H1 (cell line): Measurements from ENCODE around the gene CCNL2. TPM values are rescaled to one million over a fixed set of nuclear protein-coding genes. Genes with fewer than 3 reads are reported as not detected.

Source experiments
- CTCF ChIA-PET: fragments of 300-600 bp; sonication (Branson Sonifier 250); formaldehyde crosslinking; loops from one replicate; lab custom pipeline; 2021; ENCODE audit not compliant: partially characterized antibody; lab: Charles Lee
- POLR2A ChIA-PET: fragments of 300-600 bp; sonication (Branson Sonifier 250); formaldehyde crosslinking; loops from one replicate; lab custom pipeline; 2021; ENCODE audit warnings: inconsistent platforms; ENCODE audit not compliant: partially characterized antibody; lab: Charles Lee
- DNase-seq, 2 experiments: peaks; one replicate each; pipeline versions ENCODE4 v3.0.0 to v3.0.0-alpha.2; 2010 to 2022; ENCODE audit warnings: low spot score in 2 of 2, low read depth in 1 of 2, mixed read lengths in 1 of 2
- FAIRE-seq: peaks from 2 replicates; lab custom pipeline; 2011; peaks lifted over from hg19 to GRCh38; lab: Jason Lieb, UNC
- H2AFZ ChIP-seq: 2 replicates; pipeline ENCODE4 v1.8.1; 2012; ENCODE audit warnings: low read length, inconsistent platforms
- H2AK5ac ChIP-seq: 2 replicates; pipeline ENCODE4 v1.6.1; 2013; ENCODE audit warnings: low read depth, low read length
- H2BK120ac ChIP-seq: replicated peaks from 2 replicates; pipeline ENCODE3; 2013; ENCODE audit warnings: low read depth, low read length, inconsistent platforms
- H2BK12ac ChIP-seq: 2 replicates; pipeline ENCODE4 v1.6.1; 2013; ENCODE audit warnings: low read depth, low read length
- H2BK15ac ChIP-seq: 2 replicates; pipeline ENCODE4 v1.6.1; 2013; ENCODE audit warnings: low read length
- H2BK20ac ChIP-seq: 2 replicates; pipeline ENCODE4 v1.6.1; 2013; ENCODE audit warnings: low read length
- H2BK5ac ChIP-seq: 2 replicates; pipeline ENCODE4 v1.6.1; 2013; ENCODE audit warnings: low read depth, low read length
- H3K14ac ChIP-seq: 2 replicates; pipeline ENCODE4 v1.6.1; 2013; ENCODE audit warnings: inconsistent platforms; ENCODE audit not compliant: insufficient read length
- H3K18ac ChIP-seq: 2 replicates; pipeline ENCODE4 v1.6.1; 2013; ENCODE audit warnings: low read length; ENCODE audit errors: extremely low read depth
- H3K23ac ChIP-seq: 2 replicates; pipeline ENCODE4 v1.6.1; 2013; ENCODE audit warnings: inconsistent platforms; ENCODE audit not compliant: insufficient read length
- H3K23me2 ChIP-seq: 2 replicates; pipeline ENCODE4 v1.6.1; 2013; ENCODE audit warnings: low read depth, low read length
- H3K27ac ChIP-seq: 2 replicates; pipeline ENCODE4 v1.6.1; 2011; ENCODE audit warnings: low read depth, low read length, inconsistent platforms
- H3K27me3 ChIP-seq, 4 experiments: replicated peaks in 1 of 4; 1 replicate in 1 of 4; 2 replicates in 3 of 4; pipeline versions ENCODE4 v1.6.1 to v1.8.1; 2011 to 2013; ENCODE audit warnings: low read length in 3 of 4, mild to moderate bottlenecking in 3 of 4, inconsistent platforms in 2 of 4, mixed read lengths in 2 of 4, moderate library complexity in 1 of 4; ENCODE audit not compliant: control insufficient read depth in 3 of 4, insufficient read depth in 3 of 4; ENCODE audit errors: extremely low read depth in 1 of 4
- H3K36me3 ChIP-seq, 4 experiments: 2 replicates each; pipeline versions ENCODE4 v1.6.1 to v1.8.1; 2011 to 2013; ENCODE audit warnings: mild to moderate bottlenecking in 4 of 4, low read length in 3 of 4, moderate library complexity in 2 of 4, control low read depth in 1 of 4, inconsistent platforms in 1 of 4; ENCODE audit not compliant: insufficient read depth in 4 of 4, control insufficient read depth in 2 of 4
- H3K4ac ChIP-seq: replicated peaks from 2 replicates; pipeline ENCODE3; 2013; ENCODE audit warnings: low read length, low read depth, mixed read lengths, inconsistent platforms; ENCODE audit not compliant: insufficient read length
- H3K4me1 ChIP-seq, 4 experiments: replicated peaks in 1 of 4; 1 replicate in 1 of 4; 2 replicates in 3 of 4; pipeline versions ENCODE4 v1.6.1 to v1.8.1; 2011 to 2013; ENCODE audit warnings: low read length in 3 of 4, inconsistent platforms in 2 of 4, mixed read lengths in 1 of 4; ENCODE audit not compliant: insufficient read depth in 4 of 4, control insufficient read depth in 3 of 4
- H3K4me2 ChIP-seq, 2 experiments: 2 replicates each; pipeline versions ENCODE4 v1.6.1 to v1.8.1; 2011 to 2013; ENCODE audit warnings: low read depth in 2 of 2, low read length in 2 of 2, control low read depth in 1 of 2, inconsistent platforms in 1 of 2, mild to moderate bottlenecking in 1 of 2; ENCODE audit not compliant: insufficient read depth in 1 of 2
- H3K4me3 ChIP-seq, 4 experiments: fragments of 200-600, 300-600 bp in 1 of 4; sonication (generic), shearing (Covaris generic), sonication (Bioruptor Twin) in 1 of 4; 2 replicates each; pipeline versions ENCODE4 v1.5.1 to v1.8.1; 2011 to 2016; ENCODE audit warnings: low read length in 4 of 4, low read depth in 3 of 4, control low read depth in 2 of 4, inconsistent platforms in 2 of 4, mild to moderate bottlenecking in 2 of 4, mixed read lengths in 1 of 4, moderate library complexity in 1 of 4; ENCODE audit not compliant: insufficient read depth in 2 of 4; ENCODE audit errors: extremely low read depth in 1 of 4
- H3K56ac ChIP-seq: replicated peaks from 2 replicates; pipeline ENCODE3; 2013; ENCODE audit warnings: low read depth, mild to moderate bottlenecking, mixed read lengths, low read length, inconsistent platforms; ENCODE audit not compliant: insufficient read length
- H3K79me1 ChIP-seq: 2 replicates; pipeline ENCODE4 v1.6.1; 2013; ENCODE audit warnings: low read depth, low read length, control low read depth
- H3K79me2 ChIP-seq, 2 experiments: 2 replicates each; pipeline versions ENCODE4 v1.6.1 to v1.8.1; 2012 to 2013; ENCODE audit warnings: low read length in 2 of 2, mild to moderate bottlenecking in 2 of 2, inconsistent platforms in 1 of 2; ENCODE audit not compliant: insufficient read depth in 2 of 2, control insufficient read depth in 1 of 2
- H3K9ac ChIP-seq, 4 experiments: replicated peaks in 1 of 4; 1 replicate in 1 of 4; 2 replicates in 3 of 4; pipeline versions ENCODE4 v1.6.1 to v1.8.1; 2011 to 2013; ENCODE audit warnings: low read depth in 3 of 4, low read length in 3 of 4, control low read depth in 2 of 4, mild to moderate bottlenecking in 2 of 4, moderate library complexity in 2 of 4, inconsistent platforms in 1 of 4; ENCODE audit errors: extremely low read depth in 1 of 4
- H3K9me3 ChIP-seq, 2 experiments: 2 replicates each; pipeline versions ENCODE4 v1.6.1 to v1.8.1; 2012 to 2013; ENCODE audit warnings: mild to moderate bottlenecking in 2 of 2, moderate library complexity in 2 of 2, control low read depth in 1 of 2, inconsistent platforms in 1 of 2, low read depth in 1 of 2, low read length in 1 of 2, mixed read lengths in 1 of 2; ENCODE audit not compliant: insufficient read depth in 2 of 2
- H4K20me1 ChIP-seq, 2 experiments: replicated peaks in 1 of 2; 2 replicates each; pipeline versions ENCODE3 to v1.8.1; 2011 to 2013; ENCODE audit warnings: inconsistent platforms in 2 of 2, low read length in 2 of 2, mild to moderate bottlenecking in 1 of 2; ENCODE audit not compliant: insufficient read depth in 2 of 2, control insufficient read depth in 1 of 2
- H4K5ac ChIP-seq: 2 replicates; pipeline ENCODE4 v1.6.1; 2013; ENCODE audit warnings: low read length, low read depth, mixed read lengths, inconsistent platforms; ENCODE audit not compliant: insufficient read length
- H4K8ac ChIP-seq: 2 replicates; pipeline ENCODE4 v1.8.0; 2013; ENCODE audit warnings: mild to moderate bottlenecking, moderate library complexity, low read length, inconsistent platforms; ENCODE audit not compliant: insufficient read depth; ENCODE audit errors: extremely low read depth
- H4K91ac ChIP-seq: replicated peaks from 2 replicates; pipeline ENCODE3; 2013; ENCODE audit warnings: low read length, mixed read lengths, inconsistent platforms; ENCODE audit not compliant: insufficient read length
- CBX8 ChIP-seq: fragments of 300-800, 300-1000 bp; sonication (generic); IDR thresholded peaks from 2 replicates; pipeline ENCODE4 v1.7.1; 2016; ENCODE audit warnings: low read depth, low read length, borderline replicate concordance
- FOSL1 ChIP-seq: IDR thresholded peaks from 2 replicates; pipeline ENCODE4 v1.6.1; 2011; ENCODE audit warnings: mild to moderate bottlenecking, low read depth, low read length, moderate library complexity; ENCODE audit not compliant: insufficient read depth
- TEAD4 ChIP-seq: IDR thresholded peaks from 2 replicates; pipeline ENCODE4 v1.6.1; 2012; ENCODE audit warnings: low read depth, low read length, inconsistent platforms, mixed read lengths
- WGBS, 2 experiments: shearing (Covaris generic) in 1 of 2; methylation state at CpG; one replicate each; pipeline versions ENCODE4 v1.1.6 to v1.1.7; 2013 to 2015; ENCODE audit warnings: low lambda C conversion rate in 2 of 2, mixed read lengths in 2 of 2, inconsistent platforms in 1 of 2, low coverage in 1 of 2, missing lambda C conversion rate in 1 of 2; ENCODE audit not compliant: insufficient replicate concordance in 2 of 2, insufficient coverage in 1 of 2, insufficient read length in 1 of 2; ENCODE audit errors: extremely low coverage in 1 of 2, missing lambda C conversion rate in 1 of 2; 5-methylcytosine and 5-hydroxymethylcytosine counted together
- polyA plus RNA-seq, 7 experiments: library from polyadenylated mRNA; depleted of rRNA in 3 of 7; stranded (reverse) in 5 of 7; unstranded in 2 of 7; fragments of >200 nt in 5 of 7; fragments of 200-250 nt in 2 of 7; gene quantifications; 1 replicate in 5 of 7; 2 replicates in 1 of 7; 4 replicates in 1 of 7; pipeline versions ENCODE4 v1.2.1 to v1.2.3, GENCODE V29; 2011 to 2013; ENCODE audit warnings: missing spikeins in 2 of 7, mixed read lengths in 2 of 7
- total RNA-seq: library from RNA; stranded (reverse); fragmentation: NEBNext Ultra II Directional; extraction: Animal tissue kit (Norgen Biotek cat#: 25700); gene quantifications from 2 replicates; pipeline ENCODE4 v1.2.1, GENCODE V29; 2021

CCNL2 gene
- total and polyA plus RNA-seq, 2 of the 8 experiments (the other 6 are each of a cell fraction or from before 2014, with no cell fraction given): 79.8 to 120 TPM

GRCh38 chr1:1370771-1371300 is 28.3 kb downstream of the CCNL2 start:
- Histone ChIP-seq H2BK5ac (no peak overlapping the region), H4K91ac (no peak overlapping the region), H2BK20ac (no peak overlapping the region), H3K14ac (no peak overlapping the region), H3K4me3 (no peak overlapping the region), H4K8ac (no peak overlapping the region), H3K79me2 (peaks cover 5 to 17% of the 10 kb centered on the region in 2 experiments; a peak in 3 of 4 replicates), H3K56ac (no peak overlapping the region), H3K27me3 (no peaks in the 10 kb centered on the region), H2AFZ (no peak overlapping the region), H3K9ac (no peak overlapping the region), H2BK15ac (no peak overlapping the region), H4K20me1 (peaks cover 0 to 17% of the 10 kb centered on the region in 2 experiments), H3K27ac (no peak overlapping the region), H3K4me1 (peaks cover 0 to 12% (median 9%) of the 10 kb centered on the region in 4 experiments; a peak in 5 of 7 replicates), H3K23ac (no peak overlapping the region), H3K36me3 (peaks cover 0 to 4% (median 0%) of the 10 kb centered on the region in 4 experiments; a peak in 2 of 8 replicates), H2BK12ac (no peak overlapping the region), H4K5ac (no peak overlapping the region), H3K4ac (no peak overlapping the region), H2BK120ac (no peak overlapping the region), H3K4me2 (no peak overlapping the region), H3K9me3 (peaks cover 12 to 16% of the 10 kb centered on the region in 2 experiments; a peak in 3 of 4 replicates), H3K79me1 (peaks cover 3% of the 10 kb centered on the region; the same call in 1 of the 2 replicates), H3K18ac (no peak overlapping the region), H2AK5ac (no peak overlapping the region), H3K23me2 (peaks cover 24% of the 10 kb centered on the region; the same call in 1 of the 2 replicates)
- WGBS, 2 experiments: 87% methylated on average over 3 of the region's 16 CpGs; no CpG with 5 or more reads in 1 of the 2 experiments
- DNase-seq (no peak), FAIRE-seq (no peak)
- CTCF ChIA-PET: interaction anchor here (0.6 to 4.5 kb wide), 21 partner anchors 8 to 295 kb away, joined by 3 to 40 read pairs (median 4); partner anchors contain the start of genes CCNL2 and DVL1
- POLR2A ChIA-PET: interaction anchor here (0.7 to 33.4 kb wide), 8 partner anchors 8 to 135 kb away, joined by 3 to 719 read pairs (median 13); partner anchors contain the start of genes CCNL2, MRPL20 and MXRA8
- TF ChIP-seq TEAD4 (no peak), FOSL1 (no peak), CBX8 (no peak)
